ENCODE data around the gene DYNC1H1. TPM values are rescaled to one million over a fixed set of nuclear protein-coding genes. Genes with fewer than 3 reads are reported as not detected.

Gene DYNC1H1
- total and polyA plus RNA-seq, 2 experiments from 2014 or later = 179 to 635 TPM

DNA sequence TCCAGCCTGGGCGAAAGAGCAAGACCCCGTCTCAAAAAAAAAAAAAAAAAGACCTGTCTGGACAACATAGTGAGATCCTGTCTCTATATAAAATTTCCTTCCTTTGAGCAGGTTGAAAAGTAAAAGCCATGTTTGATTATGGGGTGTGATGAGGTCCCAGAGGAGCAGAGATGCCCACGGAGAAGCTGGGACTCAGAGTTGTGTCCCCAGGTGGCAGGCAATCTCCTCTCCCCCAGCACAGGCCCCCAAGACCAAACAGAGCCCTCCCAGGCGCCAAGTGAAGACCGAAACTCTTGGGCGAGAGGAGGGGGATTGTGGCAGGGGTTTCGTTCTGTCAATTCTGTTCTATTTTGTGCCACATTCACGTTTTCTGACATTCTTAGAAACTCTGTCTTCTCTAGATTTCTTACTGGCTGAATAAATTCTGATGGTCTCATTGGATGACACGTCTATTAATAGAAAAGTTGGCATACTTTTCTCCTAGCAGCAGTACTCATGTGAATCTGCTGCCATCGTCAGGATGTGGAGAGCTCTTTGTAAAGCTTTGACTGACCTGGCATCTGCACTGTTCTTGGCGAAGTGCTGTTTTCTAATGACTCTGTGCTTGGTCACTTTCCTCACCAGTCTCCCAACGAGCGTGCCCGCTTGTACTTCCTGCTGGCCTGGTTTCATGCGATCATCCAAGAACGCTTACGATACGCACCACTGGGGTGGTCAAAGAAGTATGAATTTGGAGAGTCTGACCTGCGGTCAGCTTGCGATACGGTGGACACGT, 79.1 kb downstream of the DYNC1H1 start:
- no peak for TF ChIP-seq STAT1 (IDR thresholded peaks at IDR 0.05; ENCODE audit: unreplicated experiment)
- Histone ChIP-seq H3K4me1 (ENCODE audit: insufficient read depth) (no peaks in the 10 kb centered on the region), H2AFZ (no peak overlapping the region), H3K4me3 (no peak overlapping the region), H3K4me2 (no peak overlapping the region), H3K36me3 (ENCODE audit: insufficient read depth) (peaks cover 49% of the 10 kb centered on the region), H3F3A (replicated peaks; ENCODE audit: low read depth) (0 out of 2 replicates have a peak, but pooled peaks cover 10% of the 10 kb centered on the region), H3K27me3 (ENCODE audit: insufficient read depth) (no peaks in the 10 kb centered on the region), H3K27ac (ENCODE audit: low read depth) (no peak overlapping the region), H4K20me1 (replicated peaks; ENCODE audit: insufficient read depth) (peaks cover 10% of the 10 kb centered on the region), H3K79me2 (replicated peaks; ENCODE audit: insufficient read depth) (no peaks in the 10 kb centered on the region), H3K9me2 (ENCODE audit: insufficient read depth) (no peaks in the 10 kb centered on the region)
- Mint-ChIP-seq H3K4me3 (no peak overlapping the region), H3K4me1 (peaks cover 2% of the 10 kb centered on the region; the same call in 1 of the 3 replicates), H3K36me3 (ENCODE audit: low read depth) (peaks cover 81% of the 10 kb centered on the region), H3K27me3 (ENCODE audit: insufficient read depth, low read depth, poor library complexity) (peaks cover 11% of the 10 kb centered on the region), H3K27ac (no peak overlapping the region), H3K9me3 (no peaks in the 10 kb centered on the region; the same call in 2 of the 3 replicates)
- no peak for DNase-seq (ENCODE audit: low spot score)
- ATAC-seq = no peak

DNA sequence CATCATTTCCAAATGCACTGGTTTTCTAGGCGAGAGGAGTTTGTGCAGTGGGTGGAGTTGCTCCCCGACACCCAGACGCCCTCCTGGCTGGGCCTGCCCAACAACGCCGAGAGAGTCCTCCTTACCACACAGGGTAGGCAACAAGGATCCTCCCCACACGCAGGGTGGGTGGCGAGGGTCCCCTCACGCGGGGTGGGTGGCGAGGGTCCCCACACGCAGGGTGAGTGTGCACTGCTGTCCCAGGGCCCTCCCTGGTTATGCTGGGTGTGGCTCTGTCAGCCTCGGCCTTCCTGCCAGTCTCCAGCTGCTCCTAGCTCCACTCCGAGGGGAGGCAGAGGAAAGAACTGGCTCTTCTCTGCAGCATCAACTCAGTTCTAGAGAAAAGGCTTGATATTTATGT, 80.2 kb downstream of the DYNC1H1 start:
- H3F3A ChIP-seq (replicated peaks; ENCODE audit: low read depth) = 0 out of 2 replicates have a peak, but pooled peaks cover 11% of the 10 kb centered on the region
- peaks cover 81% of the 10 kb centered on the region for H3K36me3 Mint-ChIP-seq (ENCODE audit: low read depth)
- H4K20me1 ChIP-seq (replicated peaks; ENCODE audit: insufficient read depth) = peaks cover 10% of the 10 kb centered on the region
- H3K4me2 ChIP-seq = no peak overlapping the region
- no peak for DNase-seq (ENCODE audit: low spot score)
- no peaks in the 10 kb centered on the region; the same call in 2 of the 3 replicates for H3K9me3 Mint-ChIP-seq
- H2AFZ ChIP-seq = no peak overlapping the region
- ATAC-seq = no peak
- no peaks in the 10 kb centered on the region for H3K4me1 ChIP-seq (ENCODE audit: insufficient read depth)
- H3K36me3 ChIP-seq (ENCODE audit: insufficient read depth) = peaks cover 40% of the 10 kb centered on the region
- H3K27me3 ChIP-seq (ENCODE audit: insufficient read depth) = no peaks in the 10 kb centered on the region
- H3K79me2 ChIP-seq (replicated peaks; ENCODE audit: insufficient read depth) = no peaks in the 10 kb centered on the region
- no peak overlapping the region for H3K27ac ChIP-seq (ENCODE audit: low read depth)
- H3K4me1 Mint-ChIP-seq = peaks cover 2% of the 10 kb centered on the region; the same call in 1 of the 3 replicates
- H3K27ac Mint-ChIP-seq = no peak overlapping the region
- H3K27me3 Mint-ChIP-seq (ENCODE audit: insufficient read depth, low read depth, poor library complexity) = peaks cover 11% of the 10 kb centered on the region
- H3K4me3 ChIP-seq = no peak overlapping the region
- no peak overlapping the region for H3K4me3 Mint-ChIP-seq
- H3K9me2 ChIP-seq (ENCODE audit: insufficient read depth) = no peaks in the 10 kb centered on the region
- TF ChIP-seq ZNF114 (CRISPR knock-in tag; IDR thresholded peaks at IDR 0.05) (no peak), REST (IDR thresholded peaks at IDR 0.05; ENCODE audit: unreplicated experiment) (no peak), EZH2phosphoT487 (IDR thresholded peaks at IDR 0.05; ENCODE audit: unreplicated experiment) (no peak), NANOG (IDR thresholded peaks at IDR 0.05; ENCODE audit: borderline replicate concordance) (no peak), STAT1 (IDR thresholded peaks at IDR 0.05; ENCODE audit: unreplicated experiment) (no peak), POLR2AphosphoS5 (IDR thresholded peaks at IDR 0.05; ENCODE audit: low read depth) (no peak), CREB1 (CRISPR knock-in tag; IDR thresholded peaks at IDR 0.05; ENCODE audit: low read depth) (no peak), ETS1 (IDR thresholded peaks at IDR 0.05) (no peak), JUNB (IDR thresholded peaks at IDR 0.05; ENCODE audit: unreplicated experiment) (no peak), ZNF331 (CRISPR knock-in tag; IDR thresholded peaks at IDR 0.05; ENCODE audit: low read depth) (no peak)
- TF ChIP-seq, protein P1, sequence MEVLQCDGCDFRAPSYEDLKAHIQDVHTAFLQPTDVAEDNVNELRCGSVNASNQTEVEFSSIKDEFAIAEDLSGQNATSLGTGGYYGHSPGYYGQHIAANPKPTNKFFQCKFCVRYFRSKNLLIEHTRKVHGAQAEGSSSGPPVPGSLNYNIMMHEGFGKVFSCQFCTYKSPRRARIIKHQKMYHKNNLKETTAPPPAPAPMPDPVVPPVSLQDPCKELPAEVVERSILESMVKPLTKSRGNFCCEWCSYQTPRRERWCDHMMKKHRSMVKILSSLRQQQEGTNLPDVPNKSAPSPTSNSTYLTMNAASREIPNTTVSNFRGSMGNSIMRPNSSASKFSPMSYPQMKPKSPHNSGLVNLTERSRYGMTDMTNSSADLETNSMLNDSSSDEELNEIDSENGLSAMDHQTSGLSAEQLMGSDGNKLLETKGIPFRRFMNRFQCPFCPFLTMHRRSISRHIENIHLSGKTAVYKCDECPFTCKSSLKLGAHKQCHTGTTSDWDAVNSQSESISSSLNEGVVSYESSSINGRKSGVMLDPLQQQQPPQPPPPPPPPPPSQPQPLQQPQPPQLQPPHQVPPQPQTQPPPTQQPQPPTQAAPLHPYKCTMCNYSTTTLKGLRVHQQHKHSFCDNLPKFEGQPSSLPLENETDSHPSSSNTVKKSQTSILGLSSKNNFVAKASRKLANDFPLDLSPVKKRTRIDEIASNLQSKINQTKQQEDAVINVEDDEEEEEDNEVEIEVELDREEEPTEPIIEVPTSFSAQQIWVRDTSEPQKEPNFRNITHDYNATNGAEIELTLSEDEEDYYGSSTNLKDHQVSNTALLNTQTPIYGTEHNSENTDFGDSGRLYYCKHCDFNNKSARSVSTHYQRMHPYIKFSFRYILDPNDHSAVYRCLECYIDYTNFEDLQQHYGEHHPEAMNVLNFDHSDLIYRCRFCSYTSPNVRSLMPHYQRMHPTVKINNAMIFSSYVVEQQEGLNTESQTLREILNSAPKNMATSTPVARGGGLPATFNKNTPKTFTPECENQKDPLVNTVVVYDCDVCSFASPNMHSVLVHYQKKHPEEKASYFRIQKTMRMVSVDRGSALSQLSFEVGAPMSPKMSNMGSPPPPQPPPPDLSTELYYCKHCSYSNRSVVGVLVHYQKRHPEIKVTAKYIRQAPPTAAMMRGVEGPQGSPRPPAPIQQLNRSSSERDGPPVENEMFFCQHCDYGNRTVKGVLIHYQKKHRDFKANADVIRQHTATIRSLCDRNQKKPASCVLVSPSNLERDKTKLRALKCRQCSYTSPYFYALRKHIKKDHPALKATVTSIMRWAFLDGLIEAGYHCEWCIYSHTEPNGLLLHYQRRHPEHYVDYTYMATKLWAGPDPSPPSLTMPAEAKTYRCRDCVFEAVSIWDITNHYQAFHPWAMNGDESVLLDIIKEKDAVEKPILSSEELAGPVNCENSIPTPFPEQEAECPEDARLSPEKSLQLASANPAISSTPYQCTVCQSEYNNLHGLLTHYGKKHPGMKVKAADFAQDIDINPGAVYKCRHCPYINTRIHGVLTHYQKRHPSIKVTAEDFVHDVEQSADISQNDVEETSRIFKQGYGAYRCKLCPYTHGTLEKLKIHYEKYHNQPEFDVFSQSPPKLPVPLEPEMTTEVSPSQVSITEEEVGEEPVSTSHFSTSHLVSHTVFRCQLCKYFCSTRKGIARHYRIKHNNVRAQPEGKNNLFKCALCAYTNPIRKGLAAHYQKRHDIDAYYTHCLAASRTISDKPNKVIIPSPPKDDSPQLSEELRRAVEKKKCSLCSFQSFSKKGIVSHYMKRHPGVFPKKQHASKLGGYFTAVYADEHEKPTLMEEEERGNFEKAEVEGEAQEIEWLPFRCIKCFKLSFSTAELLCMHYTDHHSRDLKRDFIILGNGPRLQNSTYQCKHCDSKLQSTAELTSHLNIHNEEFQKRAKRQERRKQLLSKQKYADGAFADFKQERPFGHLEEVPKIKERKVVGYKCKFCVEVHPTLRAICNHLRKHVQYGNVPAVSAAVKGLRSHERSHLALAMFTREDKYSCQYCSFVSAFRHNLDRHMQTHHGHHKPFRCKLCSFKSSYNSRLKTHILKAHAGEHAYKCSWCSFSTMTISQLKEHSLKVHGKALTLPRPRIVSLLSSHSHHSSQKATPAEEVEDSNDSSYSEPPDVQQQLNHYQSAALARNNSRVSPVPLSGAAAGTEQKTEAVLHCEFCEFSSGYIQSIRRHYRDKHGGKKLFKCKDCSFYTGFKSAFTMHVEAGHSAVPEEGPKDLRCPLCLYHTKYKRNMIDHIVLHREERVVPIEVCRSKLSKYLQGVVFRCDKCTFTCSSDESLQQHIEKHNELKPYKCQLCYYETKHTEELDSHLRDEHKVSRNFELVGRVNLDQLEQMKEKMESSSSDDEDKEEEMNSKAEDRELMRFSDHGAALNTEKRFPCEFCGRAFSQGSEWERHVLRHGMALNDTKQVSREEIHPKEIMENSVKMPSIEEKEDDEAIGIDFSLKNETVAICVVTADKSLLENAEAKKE (CRISPR knock-in tag; IDR thresholded peaks at IDR 0.05) = no peak
